Mucosa of descending colon (tissue), 3 donors: Measurements from ENCODE around the gene SMC3. TPM values are rescaled to one million over a fixed set of nuclear protein-coding genes. Genes with fewer than 3 reads are reported as not detected.

Experiments used
- total RNA-seq, 3 donors: library from RNA; stranded (reverse); fragmentation: NEBNext Ultra II Directional in 2 of 3; extraction: Animal tissue kit (Norgen Biotek cat#: 25700) in 2 of 3; gene quantifications; one replicate each; pipeline versions ENCODE4 v1.2.1 to v1.2.4, GENCODE V29; 2021 to 2023
- donor health status: DM: no; HTN: no; CAD: no; lungs with moderate emphysema.
- donor health status: DM: no; HTN: no; CAD: no.
- donor health status: DM: no; HTN: yes; CAD: no.

SMC3 gene
- total RNA-seq, 3 donors from 2014 or later: 24.1 to 36.3 (median 27.3) TPM

Other genes starting within 250 kb of the SMC3 start
- gene DUSP5, start 69.8 kb upstream of the SMC3 start, total RNA-seq: 10 to 100 TPM; 21.5 to 40.1 (median 23.9) TPM
- 1 to 10 TPM in 2 of 3 donors, under 1 TPM in 1; 0.46 to 9.7 (median 2.0) TPM for gene RBM20, start 76.6 kb downstream of the SMC3 start, total RNA-seq